Activated CD8-positive, alpha-beta T cell treated with anti-CD3 and anti-CD28 coated beads for 36 hours (primary cell): ENCODE measurements around the gene RABL6. TPM values are rescaled to one million over a fixed set of nuclear protein-coding genes. Genes with fewer than 3 reads are reported as not detected.
"Not testable (repeated sequence)": the region's sequence is repeated elsewhere in the genome, so short reads cannot be mapped to it uniquely, and the experiment has no call there.

Source experiments
- ATAC-seq: fragments of 200-7000 bp; cut with Tn5 transposase; one replicate; pipeline ENCODE4 v1.10.0; 2021; ENCODE audit warnings: mild to moderate bottlenecking, moderate library complexity
- CTCF ChIA-PET: fragments of 350-600 bp; sonication (Branson Sonifier 250); formaldehyde crosslinking; loops from one replicate; lab custom pipeline; 2021; ENCODE audit warnings: antibody characterized with exemption; lab: Charles Lee
- POLR2A ChIA-PET: fragments of 350-600 bp; sonication (Branson Sonifier 250); formaldehyde crosslinking; loops from one replicate; lab custom pipeline; 2021; ENCODE audit warnings: antibody characterized with exemption; lab: Charles Lee
- DNase-seq: peaks from one replicate; pipeline ENCODE4 v3.0.0-alpha.2; 2020
- H3K27ac Mint-ChIP-seq: one replicate; pipeline ENCODE4 v1.8.0; 2021; ENCODE audit warnings: mild to moderate bottlenecking, mixed read lengths
- H3K27me3 Mint-ChIP-seq: one replicate; pipeline ENCODE4 v1.8.0; 2021; ENCODE audit warnings: mixed read lengths
- H3K36me3 Mint-ChIP-seq: one replicate; pipeline ENCODE4 v1.8.0; 2021; ENCODE audit warnings: low read depth, mixed read lengths
- H3K4me1 Mint-ChIP-seq: one replicate; pipeline ENCODE4 v1.8.0; 2021; ENCODE audit warnings: low read depth, mixed read lengths
- H3K4me3 Mint-ChIP-seq: one replicate; pipeline ENCODE4 v1.8.0; 2021; ENCODE audit warnings: mild to moderate bottlenecking, moderate library complexity, mixed read lengths
- H3K9me3 Mint-ChIP-seq: one replicate; pipeline ENCODE4 v1.8.0; 2021; ENCODE audit warnings: mixed read lengths
- CTCF ChIP-seq: fragments of 200-600 bp; IDR thresholded peaks from one replicate; pipeline ENCODE4 v1.8.0; 2022; ENCODE audit warnings: antibody characterized with exemption, mild to moderate bottlenecking
- intact Hi-C: fragments of 100-400 bp; cut with micrococcal nuclease; formaldehyde crosslinking; loops from one replicate; pipeline ENCODE4 v1.10.0; 2022
- total RNA-seq, 2 experiments: library from RNA; stranded (reverse); gene quantifications; one replicate each; pipeline ENCODE4 v1.2.3, GENCODE V29; 2021

The RABL6 gene
- total RNA-seq, 2 experiments from 2014 or later, result 85.6 to 86.6 TPM

- H3K9me3 Mint-ChIP-seq, result no peaks in the 10 kb centered on the region
- DNase-seq (no peak), ATAC-seq (no peak)
- no peak overlapping the region for H3K27ac Mint-ChIP-seq
- ChIA-PET CTCF (interaction anchor here (1.2 to 1.4 kb wide), 2 partner anchors 18 to 21 kb away, joined by 3 to 5 read pairs; partner anchors contain the start of gene AJM1), POLR2A (interaction anchor here (1.3 kb wide), 1 partner anchor 14 kb away, joined by 4 read pairs; no protein-coding TSS in a partner anchor)
- peaks cover 15% of the 10 kb centered on the region for H3K36me3 Mint-ChIP-seq
- no peak for TF ChIP-seq CTCF
- intact Hi-C loops, result no loop called here
- peaks cover 10% of the 10 kb centered on the region for H3K4me1 Mint-ChIP-seq
- H3K4me3 Mint-ChIP-seq, result no peak overlapping the region
- no peaks in the 10 kb centered on the region for H3K27me3 Mint-ChIP-seq
Measured at GRCh38 chr9:136863623-136864273, 56.0 kb downstream of the RABL6 start.

DNA sequence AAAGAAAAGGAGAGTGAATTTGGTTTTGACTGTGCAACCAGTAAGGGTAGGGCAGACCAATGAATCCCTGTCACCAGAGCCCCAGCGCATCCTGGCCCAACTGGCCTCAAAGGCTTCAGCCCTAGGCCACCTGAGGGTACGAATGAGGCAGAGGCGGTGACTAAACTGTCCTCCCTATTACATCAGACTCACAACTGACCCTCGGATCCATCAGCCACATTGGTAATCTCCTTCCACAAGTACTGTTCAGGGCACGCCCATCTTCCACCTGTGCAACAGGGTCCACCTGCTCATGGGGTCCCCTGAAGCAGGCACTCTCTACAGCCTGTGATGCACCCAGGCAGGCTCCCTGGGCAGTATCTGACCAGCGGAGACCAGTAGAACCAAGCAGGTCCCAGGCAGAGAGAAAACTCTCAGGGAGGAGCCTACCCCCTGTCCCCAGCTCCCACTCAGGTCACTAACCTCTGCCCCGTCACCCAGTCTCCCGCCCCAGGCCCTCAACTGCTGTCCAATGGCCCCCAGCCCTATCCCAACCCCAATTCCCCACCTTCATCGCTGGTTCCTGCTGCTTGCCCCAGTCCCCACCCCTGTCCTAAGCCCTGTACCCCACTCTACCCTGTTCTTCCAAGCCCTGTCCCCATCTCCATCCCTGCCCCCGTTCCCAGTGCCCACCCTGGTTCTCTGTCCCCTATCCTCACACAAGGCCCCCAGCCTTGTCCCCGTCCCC, 57.5 kb downstream of the RABL6 start:
- H3K27me3 Mint-ChIP-seq, result no peaks in the 10 kb centered on the region
- peaks cover 10% of the 10 kb centered on the region for H3K4me1 Mint-ChIP-seq
- CTCF ChIA-PET, result no interaction called here
- TF ChIP-seq CTCF, result no peak
- POLR2A ChIA-PET, result interaction anchor here (0.7 to 1.0 kb wide), 2 partner anchors 9 to 20 kb away, joined by 3 read pairs; no protein-coding TSS in a partner anchor
- intact Hi-C loops, result no loop called here
- ATAC-seq, result no peak
- DNase-seq, result no peak
- H3K9me3 Mint-ChIP-seq, result no peaks in the 10 kb centered on the region
- peaks cover 15% of the 10 kb centered on the region for H3K36me3 Mint-ChIP-seq
- H3K27ac Mint-ChIP-seq, result peak overlapping the region; percentile 73
- peak overlapping the region; percentile 77 for H3K4me3 Mint-ChIP-seq

GRCh38 chr9:136865768-136866103, 58.0 kb downstream of the RABL6 start:
- ATAC-seq, result peak; percentile 17
- ChIA-PET POLR2A (interaction anchor here (0.6 to 1.5 kb wide), 3 partner anchors 16 to 125 kb away, joined by 3 to 4 read pairs (median 3); no protein-coding TSS in a partner anchor), CTCF (no interaction called here)
- TF ChIP-seq CTCF, result no peak
- Mint-ChIP-seq H3K27ac (peak overlapping the region; percentile 73), H3K36me3 (peaks cover 15% of the 10 kb centered on the region), H3K9me3 (no peaks in the 10 kb centered on the region), H3K4me3 (peak overlapping the region; percentile 77), H3K27me3 (no peaks in the 10 kb centered on the region), H3K4me1 (peaks cover 10% of the 10 kb centered on the region)
- DNase-seq, result no peak
- intact Hi-C loops, result no loop called here

GRCh38 chr9:136866898-136867421, 59.2 kb downstream of the RABL6 start:
- DNase-seq, ATAC-seq, H3K27me3 Mint-ChIP-seq, H3K9me3 Mint-ChIP-seq, H3K4me1 Mint-ChIP-seq, intact Hi-C loops: not testable (repeated sequence)
- Mint-ChIP-seq H3K27ac (peak overlapping the region; percentile 82), H3K36me3 (peaks cover 15% of the 10 kb centered on the region), H3K4me3 (peak overlapping the region; percentile 69)
- CTCF ChIA-PET, result interaction anchor here (1.2 to 1.8 kb wide), 2 partner anchors 24 to 75 kb away, joined by 3 to 5 read pairs; partner anchors contain the start of gene AJM1
- POLR2A ChIA-PET, result interaction anchor here (1.2 to 2.0 kb wide), 4 partner anchors 14 to 20 kb away, joined by 3 to 6 read pairs (median 4); partner anchors contain the start of gene TRAF2

- ChIA-PET CTCF (interaction anchor here (1.2 to 1.8 kb wide), 2 partner anchors 25 to 75 kb away, joined by 3 to 5 read pairs; partner anchors contain the start of gene AJM1), POLR2A (interaction anchor here (0.9 to 2.0 kb wide), 3 partner anchors 8 to 15 kb away, joined by 3 to 6 read pairs (median 5); no protein-coding TSS in a partner anchor)
- peaks cover 15% of the 10 kb centered on the region for H3K36me3 Mint-ChIP-seq
- peaks cover 10% of the 10 kb centered on the region for H3K4me1 Mint-ChIP-seq
- H3K27ac Mint-ChIP-seq, result peak overlapping the region; percentile 66
- H3K27me3 Mint-ChIP-seq, result no peaks in the 10 kb centered on the region
- DNase-seq (no peak), ATAC-seq (no peak)
- H3K9me3 Mint-ChIP-seq, result peaks cover under 1% of the 10 kb centered on the region
- intact Hi-C loops, result no loop called here
- H3K4me3 Mint-ChIP-seq, result peak overlapping the region; percentile 69
- no peak for TF ChIP-seq CTCF
Measured at GRCh38 chr9:136867480-136867879, 59.7 kb downstream of the RABL6 start.
